GM23338 (cell line): Measurements from ENCODE around the gene OR8B8. TPM values are rescaled to one million over a fixed set of nuclear protein-coding genes. Genes with fewer than 3 reads are reported as not detected.

Experiments used
- ATAC-seq: fragments of 200-7000 bp; cut with Tn5 transposase; 3 replicates; pipeline ENCODE4 v1.9.1; 2020
- DNase-seq: peaks from one replicate; pipeline ENCODE4 v3.0.0-alpha.2; 2015; ENCODE audit warnings: low spot score
- H2AFZ ChIP-seq: fragments of 200-600 bp; sonication (generic); 2 replicates; pipeline ENCODE4 v1.8.0; 2016; ENCODE audit warnings: antibody characterized with exemption, mild to moderate bottlenecking, moderate library complexity
- H3F3A ChIP-seq: fragments of 200-600 bp; sonication (generic); replicated peaks from 2 replicates; pipeline ENCODE4 v1.8.0; 2017; ENCODE audit warnings: antibody characterized with exemption, mixed run types, low read depth
- H3K27ac ChIP-seq: fragments of 200-600 bp; sonication (generic); 2 replicates; pipeline ENCODE4 v1.6.1; 2016; ENCODE audit warnings: low read depth
- H3K27me3 ChIP-seq: fragments of 200-600 bp; sonication (generic); 2 replicates; pipeline ENCODE4 v1.8.0; 2016; ENCODE audit warnings: mild to moderate bottlenecking, mixed run types, moderate library complexity; ENCODE audit not compliant: insufficient read depth
- H3K36me3 ChIP-seq: fragments of 200-600 bp; sonication (generic); 2 replicates; pipeline ENCODE4 v1.8.0; 2016; ENCODE audit warnings: mild to moderate bottlenecking; ENCODE audit not compliant: insufficient read depth
- H3K4me1 ChIP-seq: fragments of 200-600 bp; sonication (generic); 2 replicates; pipeline ENCODE4 v1.8.0; 2016; ENCODE audit warnings: mild to moderate bottlenecking, moderate library complexity; ENCODE audit not compliant: insufficient read depth
- H3K4me2 ChIP-seq: fragments of 200-600 bp; sonication (generic); 2 replicates; pipeline ENCODE4 v1.7.1; 2017; ENCODE audit warnings: mixed run types
- H3K4me3 ChIP-seq: fragments of 200-600 bp; sonication (generic); 2 replicates; pipeline ENCODE4 v1.6.1; 2016; ENCODE audit warnings: mixed run types
- H3K79me2 ChIP-seq: fragments of 200-600 bp; sonication (generic); replicated peaks from 2 replicates; pipeline ENCODE4 v1.8.0; 2017; ENCODE audit warnings: mild to moderate bottlenecking; ENCODE audit not compliant: insufficient read depth
- H3K9me2 ChIP-seq: fragments of 200-600 bp; sonication (generic); 2 replicates; pipeline ENCODE4 v1.8.0; 2017; ENCODE audit not compliant: insufficient read depth
- H4K20me1 ChIP-seq: fragments of 200-600 bp; sonication (generic); replicated peaks from 2 replicates; pipeline ENCODE4 v1.8.0; 2017; ENCODE audit warnings: mild to moderate bottlenecking; ENCODE audit not compliant: insufficient read depth
- H3K27ac Mint-ChIP-seq: 2 replicates; pipeline ENCODE4 v1.8.0; 2020; ENCODE audit warnings: inconsistent platforms, mild to moderate bottlenecking, moderate library complexity, mixed read lengths
- H3K27me3 Mint-ChIP-seq: 3 replicates; pipeline ENCODE4 v1.8.0; 2022; ENCODE audit warnings: low read depth, mild to moderate bottlenecking, moderate library complexity, mixed read lengths, inconsistent platforms; ENCODE audit not compliant: insufficient read depth, poor library complexity
- H3K36me3 Mint-ChIP-seq: 3 replicates; pipeline ENCODE4 v1.8.0; 2021; ENCODE audit warnings: low read depth, mild to moderate bottlenecking, inconsistent platforms, moderate library complexity, mixed read lengths
- H3K4me1 Mint-ChIP-seq: 3 replicates; pipeline ENCODE4 v1.8.0; 2020; ENCODE audit warnings: mild to moderate bottlenecking, inconsistent platforms, mixed read lengths
- H3K4me3 Mint-ChIP-seq: 3 replicates; pipeline ENCODE4 v1.8.0; 2021; ENCODE audit warnings: moderate library complexity, mild to moderate bottlenecking, inconsistent platforms, mixed read lengths
- H3K9me3 Mint-ChIP-seq: 3 replicates; pipeline ENCODE4 v1.8.0; 2020; ENCODE audit warnings: moderate library complexity, mild to moderate bottlenecking, inconsistent platforms, mixed read lengths
- CTCF ChIP-seq, 2 experiments: fragments of 200-600 bp in 1 of 2; sonication (generic) in 1 of 2; conservative IDR thresholded peaks; 2 replicates each; pipeline versions ENCODE4 v1.5.1 to v1.6.1; 2016 to 2017; ENCODE audit warnings: antibody characterized with exemption in 2 of 2, low read depth in 2 of 2, mild to moderate bottlenecking in 2 of 2, moderate library complexity in 1 of 2
- EZH2phosphoT487 ChIP-seq: fragments of 200-600 bp; sonication (generic); IDR thresholded peaks from one replicate; pipeline ENCODE4 v1.8.1; 2018; ENCODE audit warnings: antibody characterized with exemption; ENCODE audit not compliant: unreplicated experiment
- JUNB ChIP-seq: IDR thresholded peaks from one replicate; pipeline ENCODE4 v1.6.1; 2016; ENCODE audit warnings: antibody characterized with exemption; ENCODE audit not compliant: unreplicated experiment
- NANOG ChIP-seq: IDR thresholded peaks from 2 replicates; pipeline ENCODE4 v1.6.1; 2016; ENCODE audit warnings: antibody characterized with exemption, borderline replicate concordance
- POLR2AphosphoS5 ChIP-seq: IDR thresholded peaks from 2 replicates; pipeline ENCODE4 v1.6.1; 2016; ENCODE audit warnings: antibody characterized with exemption, low read depth
- REST ChIP-seq: IDR thresholded peaks from one replicate; pipeline ENCODE4 v1.6.1; 2018; ENCODE audit warnings: antibody characterized with exemption; ENCODE audit not compliant: unreplicated experiment
- ZNF114 ChIP-seq: fragments of 250-450 bp; sonication (Bioruptor Pico); IDR thresholded peaks from 2 replicates; pipeline ENCODE4 v1.5.0; 2020; ENCODE audit warnings: mild to moderate bottlenecking, moderate library complexity
- ZNF331 ChIP-seq: fragments of 250-450 bp; sonication (Bioruptor Pico); IDR thresholded peaks from 2 replicates; pipeline ENCODE4 v1.5.0; 2020; ENCODE audit warnings: low read depth, mild to moderate bottlenecking, moderate library complexity
- ZNF462 ChIP-seq: fragments of 250-450 bp; sonication (Bioruptor Pico); IDR thresholded peaks from 2 replicates; pipeline ENCODE4 v1.5.0; 2020; ENCODE audit warnings: mild to moderate bottlenecking, moderate library complexity
- polyA plus RNA-seq: library from polyadenylated mRNA; unstranded; fragments of >200 nt; fragmentation: Nextera tagmentation; extraction: Ambion mirVana; gene quantifications from 2 replicates; pipeline ENCODE4 v1.2.1, GENCODE V29; 2016
- total RNA-seq: library from RNA; depleted of rRNA; stranded (reverse); fragments of >200 nt; shearing (Covaris generic); gene quantifications from 2 replicates; pipeline ENCODE4 v1.2.3, GENCODE V29; 2014

Gene OR8B8
- total and polyA plus RNA-seq, 2 experiments from 2014 or later: not detected

DNA sequence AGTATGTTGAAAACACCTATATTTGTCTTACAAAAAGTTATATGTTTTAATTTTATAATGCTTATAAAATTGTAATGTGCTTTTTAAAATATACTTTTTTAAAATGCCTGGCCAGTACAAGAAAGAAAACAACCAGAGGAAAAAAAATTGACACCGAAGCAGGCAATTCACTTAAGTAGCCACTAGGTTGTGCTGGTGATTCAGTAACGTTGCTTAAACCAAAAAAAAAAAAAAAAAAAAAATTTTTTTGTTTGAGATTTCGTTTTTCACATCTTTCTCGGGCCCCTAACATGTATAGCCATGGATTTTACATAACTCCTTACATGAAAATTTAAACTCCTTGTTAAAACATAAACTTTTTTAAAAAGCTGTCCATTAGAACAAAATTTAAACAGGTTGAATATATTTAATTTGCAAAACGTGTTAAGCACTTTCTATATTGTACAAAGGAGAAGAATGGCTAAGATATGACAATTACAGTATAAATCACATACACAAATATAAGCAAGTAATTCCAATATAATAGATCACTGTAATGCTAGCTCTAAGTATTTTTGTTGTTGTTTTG lies 30.1 kb downstream of the OR8B8 start:
- no peak overlapping the region for H2AFZ ChIP-seq
- H3K4me2 ChIP-seq: no peak overlapping the region
- H3K9me2 ChIP-seq: no peaks in the 10 kb centered on the region
- H3K36me3 Mint-ChIP-seq: no peaks in the 10 kb centered on the region
- no peaks in the 10 kb centered on the region for H3K9me3 Mint-ChIP-seq
- H3K4me1 Mint-ChIP-seq: no peaks in the 10 kb centered on the region
- H3F3A ChIP-seq: no peaks in the 10 kb centered on the region
- H3K27ac Mint-ChIP-seq: no peak overlapping the region
- H3K36me3 ChIP-seq: no peaks in the 10 kb centered on the region
- H3K27me3 Mint-ChIP-seq: no peaks in the 10 kb centered on the region
- ATAC-seq (no peak), DNase-seq (peak; percentile 65)
- H4K20me1 ChIP-seq: no peaks in the 10 kb centered on the region
- H3K4me3 Mint-ChIP-seq: no peak overlapping the region
- H3K4me3 ChIP-seq: no peak overlapping the region
- H3K27ac ChIP-seq: no peak overlapping the region
- H3K27me3 ChIP-seq: no peaks in the 10 kb centered on the region
- no peaks in the 10 kb centered on the region for H3K4me1 ChIP-seq
- H3K79me2 ChIP-seq: no peaks in the 10 kb centered on the region
- TF ChIP-seq CTCF (conservative IDR thresholded peaks at IDR 0.05; ENCODE audit: low read depth in 2 of 2) (peak; percentile 56 to 63), EZH2phosphoT487 (no peak)

GRCh38 chr11:124409906-124410305 lies 35.6 kb downstream of the OR8B8 start:
- Mint-ChIP-seq H3K9me3 (no peaks in the 10 kb centered on the region), H3K27ac (no peak overlapping the region), H3K36me3 (no peaks in the 10 kb centered on the region), H3K4me3 (no peak overlapping the region), H3K27me3 (no peaks in the 10 kb centered on the region), H3K4me1 (no peaks in the 10 kb centered on the region)
- H3K36me3 ChIP-seq: no peaks in the 10 kb centered on the region
- H3K4me1 ChIP-seq: no peaks in the 10 kb centered on the region
- no peak overlapping the region for H3K27ac ChIP-seq
- no peak overlapping the region for H3K4me2 ChIP-seq
- no peak for DNase-seq
- H3K4me3 ChIP-seq: no peak overlapping the region
- TF ChIP-seq POLR2AphosphoS5 (no peak), ZNF462 (CRISPR knock-in tag) (no peak), ZNF114 (no peak), REST (no peak), JUNB (no peak), ZNF331 (CRISPR knock-in tag) (no peak), NANOG (no peak)
- H4K20me1 ChIP-seq: no peaks in the 10 kb centered on the region
- ATAC-seq: no peak
- no peak overlapping the region for H2AFZ ChIP-seq
- H3K27me3 ChIP-seq: no peaks in the 10 kb centered on the region
- H3K9me2 ChIP-seq: no peaks in the 10 kb centered on the region
- H3K79me2 ChIP-seq: no peaks in the 10 kb centered on the region
- no peaks in the 10 kb centered on the region for H3F3A ChIP-seq
